Effector CD4-positive, alpha-beta T cell (primary cell): ENCODE results near the gene CACNG6.

Experiments
- DNase-seq: peaks from one replicate; pipeline ENCODE4 v3.0.0-alpha.2; 2020

The CACNG6 gene

DNA sequence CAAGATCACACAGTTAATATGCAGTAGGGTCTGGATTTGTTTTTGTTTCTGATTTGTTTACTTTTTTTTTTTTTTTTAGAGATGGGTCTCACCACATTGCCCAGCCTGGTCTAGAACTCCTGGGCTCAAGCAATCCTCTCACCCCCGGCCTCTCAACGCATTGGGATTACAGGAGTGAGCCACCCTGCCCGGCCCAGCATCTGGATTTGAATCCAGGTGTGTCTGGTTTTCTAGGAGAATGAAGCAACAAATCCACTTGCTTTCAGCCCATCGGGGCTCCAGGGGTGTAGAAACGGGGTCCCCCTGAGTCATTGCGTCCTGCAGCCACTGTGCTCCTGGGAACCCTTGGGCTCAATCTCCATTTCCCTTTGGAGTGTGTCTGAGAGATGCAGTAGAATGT, 22.1 kb upstream of the CACNG6 start:
- DNase-seq, result no peak

DNA sequence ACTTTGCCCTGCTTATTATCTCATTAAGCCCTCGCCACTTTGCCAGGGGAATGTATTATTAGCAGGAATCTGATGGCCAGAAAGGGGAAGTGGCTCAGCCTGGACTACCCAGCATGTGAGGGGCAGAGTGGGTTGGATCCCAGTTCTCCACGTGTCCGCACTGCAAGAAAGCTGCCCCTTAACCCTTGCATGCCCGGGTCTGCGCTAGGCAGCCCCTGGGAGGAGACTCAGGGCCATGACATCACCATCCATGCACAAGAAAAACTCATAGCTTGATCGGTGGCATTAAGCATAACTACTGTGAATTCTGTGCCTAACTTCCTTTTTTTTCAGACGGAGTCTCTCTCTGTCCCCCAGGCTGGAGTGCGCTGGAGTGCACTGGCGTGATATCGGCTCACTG, 19.8 kb upstream of the CACNG6 start:
- DNase-seq, result no peak

DNA sequence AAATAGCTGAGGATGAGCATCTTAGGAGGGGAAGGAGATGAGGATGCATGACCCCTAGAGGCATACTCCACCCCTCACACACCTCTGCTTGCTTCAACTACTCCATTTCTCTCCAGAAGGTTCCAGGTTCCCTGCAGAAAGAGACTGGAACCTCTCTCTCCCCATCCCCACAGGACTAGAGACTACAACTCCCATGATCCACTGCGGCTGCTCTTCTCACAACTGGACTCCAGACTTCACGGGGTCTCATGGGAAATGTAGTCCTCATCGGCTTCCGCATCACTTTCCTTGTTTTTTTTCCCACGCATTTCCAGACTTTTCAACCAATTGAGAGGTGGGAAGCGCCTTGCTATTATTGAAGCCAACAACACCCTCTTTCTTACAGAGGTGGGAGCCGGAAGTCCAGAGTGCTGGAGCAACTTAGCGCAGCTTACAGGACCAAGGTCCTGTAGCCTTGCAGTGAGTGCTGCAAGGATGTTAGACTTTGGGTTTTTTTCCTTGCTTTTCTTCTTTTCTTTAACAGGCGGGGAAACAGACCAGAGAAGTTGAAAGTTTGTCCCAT, 13.9 kb upstream of the CACNG6 start:
- peak; percentile 60 for DNase-seq

DNA sequence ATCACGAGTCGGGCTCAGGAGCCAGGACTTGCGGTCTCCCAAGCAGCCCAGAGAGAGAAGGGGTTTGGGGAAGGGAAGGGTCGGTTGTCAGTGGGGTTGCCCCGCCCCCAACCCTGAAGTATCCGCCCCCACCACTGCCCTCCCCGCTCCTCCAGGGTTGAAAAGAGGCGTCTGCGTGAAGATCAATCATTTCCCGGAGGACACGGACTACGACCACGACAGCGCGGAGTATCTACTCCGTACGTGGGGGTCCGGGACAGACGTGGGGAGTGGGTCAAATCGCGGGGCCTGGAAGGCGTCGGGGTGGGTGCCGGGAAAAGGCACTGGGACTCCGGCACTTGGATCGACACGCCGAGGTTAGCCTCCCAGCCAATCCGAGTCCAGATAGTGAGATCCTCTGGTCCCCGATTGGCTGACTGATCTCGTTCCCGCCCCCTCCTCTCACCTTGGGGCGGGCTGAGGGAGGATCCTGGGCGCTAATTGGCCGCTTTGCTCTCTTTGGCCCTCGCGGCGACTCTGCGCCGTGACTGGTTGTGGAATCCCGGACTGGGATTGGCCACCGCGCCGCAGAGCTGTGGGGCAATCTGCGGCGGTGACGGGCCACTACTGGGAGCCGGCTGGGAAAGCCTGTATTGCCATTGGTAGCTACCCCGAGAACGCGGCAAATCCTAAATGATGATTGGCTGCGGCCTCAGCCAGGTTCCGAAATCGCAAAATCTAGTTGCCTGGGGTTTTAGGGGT, 13.3 kb upstream of the CACNG6 start:
- DNase-seq, result no peak

DNA sequence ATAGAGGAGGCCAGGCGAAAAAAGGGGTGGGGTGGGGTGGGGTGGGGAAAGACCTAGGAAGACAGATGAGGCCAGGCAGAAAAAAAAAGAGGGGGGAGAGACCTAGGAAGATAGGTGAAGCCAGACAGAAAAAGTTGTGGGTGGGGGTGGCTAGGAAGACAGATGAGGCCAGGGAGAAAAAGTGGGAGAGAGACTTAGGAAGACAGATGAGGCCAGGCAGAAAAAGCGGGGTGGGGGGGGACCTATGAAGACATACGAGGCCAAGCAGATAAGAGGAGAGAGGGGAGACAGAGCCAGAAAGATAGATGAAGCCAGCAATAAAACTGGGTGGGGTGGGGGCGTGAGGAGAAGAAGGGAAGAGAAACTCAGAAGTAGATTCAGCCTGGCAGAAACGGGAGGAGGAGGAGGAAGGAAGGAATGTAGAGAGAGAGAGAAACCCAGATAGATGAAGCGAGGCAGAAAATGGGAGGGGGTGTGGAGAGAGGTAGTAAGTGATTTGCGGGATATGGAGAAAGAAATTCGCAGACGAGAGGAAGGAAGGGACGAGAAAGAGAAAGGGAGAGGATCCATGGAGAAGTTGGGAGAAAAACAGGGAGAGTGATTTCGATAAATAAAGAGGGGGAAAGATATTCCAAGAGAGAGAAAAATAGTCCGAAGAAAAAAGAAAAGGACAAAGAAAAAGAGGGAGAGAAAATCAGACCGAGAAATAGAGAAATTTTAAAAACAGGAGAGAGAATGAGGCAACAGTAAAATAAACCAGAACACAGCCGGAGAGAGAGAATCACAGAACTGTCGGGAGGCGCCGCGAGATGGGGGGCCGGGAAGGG, 12.2 kb upstream of the CACNG6 start:
- no peak for DNase-seq

DNA sequence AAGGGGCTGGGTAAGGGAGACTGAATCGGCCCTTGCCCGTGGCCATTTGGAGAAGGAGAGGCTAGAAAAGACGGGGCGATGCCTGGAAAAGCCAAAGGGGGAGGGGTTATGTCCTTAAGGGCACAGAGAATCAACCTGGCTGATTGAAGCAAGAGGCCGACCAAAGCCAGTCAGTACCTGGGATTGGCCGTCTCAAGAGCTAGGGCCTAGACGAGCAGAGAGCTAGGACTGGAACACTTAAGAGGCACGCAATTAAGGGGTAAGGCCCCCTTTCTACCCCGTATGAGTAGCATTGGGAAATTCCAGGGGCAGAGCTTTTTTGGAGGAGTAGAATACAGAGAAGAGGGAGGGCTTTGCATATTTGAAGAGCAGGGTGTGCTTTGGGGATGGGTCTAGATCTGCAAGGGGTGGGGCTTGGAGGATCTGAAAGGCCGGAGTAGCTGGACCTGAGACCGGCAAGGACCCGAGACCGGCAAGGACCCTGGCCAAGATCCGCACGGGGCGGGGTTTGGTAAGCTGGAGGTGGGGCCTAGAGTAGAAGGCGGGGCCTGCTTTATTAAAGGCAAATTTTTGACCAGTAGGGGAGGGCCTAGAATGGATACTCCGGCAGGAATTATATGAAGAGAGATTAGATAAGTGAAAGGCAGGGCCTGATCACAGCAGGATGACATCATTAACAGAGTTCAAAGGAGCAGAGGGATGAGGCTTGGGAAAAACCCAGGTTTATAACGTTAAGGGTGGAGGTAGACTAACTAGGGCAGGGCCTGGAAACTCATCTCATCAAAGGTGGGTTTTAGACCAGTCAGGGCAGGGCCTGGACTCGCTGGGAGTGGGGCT, 10.7 kb upstream of the CACNG6 start:
- DNase-seq, result no peak

DNA sequence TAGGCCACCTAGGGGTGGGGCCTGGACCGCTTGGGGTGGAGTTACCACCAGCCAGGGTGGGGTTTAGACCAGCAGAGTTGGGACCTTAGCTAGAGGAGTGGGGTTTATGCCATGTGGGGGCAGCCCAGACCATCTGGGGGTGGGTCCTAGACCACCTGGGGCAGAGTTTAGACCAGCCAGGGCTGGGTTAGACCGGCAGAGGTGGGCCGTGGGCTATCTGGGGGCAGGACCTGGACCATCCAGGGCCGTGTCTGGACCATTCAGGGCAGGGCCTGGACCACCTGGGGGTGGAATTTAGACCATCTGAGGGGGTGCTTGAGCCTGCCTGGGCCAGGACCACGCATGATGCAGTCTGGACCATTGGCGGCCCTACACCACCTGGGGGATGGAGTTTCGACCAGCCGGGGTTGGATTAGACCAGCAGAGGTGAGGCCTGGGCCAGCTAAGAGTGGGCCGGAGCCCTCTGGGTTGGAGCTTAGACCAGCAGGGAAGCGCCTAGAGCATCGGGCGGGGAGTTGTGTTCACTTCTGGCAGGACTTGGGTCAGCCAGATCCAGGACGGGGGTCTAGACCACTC, 10.0 kb upstream of the CACNG6 start:
- no peak for DNase-seq

DNA sequence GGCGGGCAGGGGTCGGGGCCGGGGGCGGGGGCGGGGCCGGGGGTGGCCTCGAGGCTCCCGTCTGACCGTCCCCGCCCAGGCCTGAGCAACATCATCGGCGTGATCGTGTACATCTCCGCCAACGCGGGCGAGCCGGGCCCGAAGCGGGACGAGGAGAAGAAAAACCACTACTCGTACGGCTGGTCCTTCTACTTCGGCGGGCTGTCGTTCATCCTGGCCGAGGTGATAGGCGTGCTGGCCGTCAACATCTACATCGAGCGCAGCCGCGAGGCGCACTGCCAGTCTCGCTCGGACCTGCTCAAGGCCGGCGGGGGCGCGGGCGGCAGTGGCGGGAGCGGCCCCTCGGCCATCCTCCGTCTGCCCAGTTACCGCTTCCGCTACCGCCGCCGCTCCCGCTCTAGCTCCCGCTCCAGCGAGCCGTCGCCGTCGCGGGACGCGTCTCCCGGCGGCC, 9.4 kb upstream of the CACNG6 start:
- DNase-seq, result no peak

DNA sequence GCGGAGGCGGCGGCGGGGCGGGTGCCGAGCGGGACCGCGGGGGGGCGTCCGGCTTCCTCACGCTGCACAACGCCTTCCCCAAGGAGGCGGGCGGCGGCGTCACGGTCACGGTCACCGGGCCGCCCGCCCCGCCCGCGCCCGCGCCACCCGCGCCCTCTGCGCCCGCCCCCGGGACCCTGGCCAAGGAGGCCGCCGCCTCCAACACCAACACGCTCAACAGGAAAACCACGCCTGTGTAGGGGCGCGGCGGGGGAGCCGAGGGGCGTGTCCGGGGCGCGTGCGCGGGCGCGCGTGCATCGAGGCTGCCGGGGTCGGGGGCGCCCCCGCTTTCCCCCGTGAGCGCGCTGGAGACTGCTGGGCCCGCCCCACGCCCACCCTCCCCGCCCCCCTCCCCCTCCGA, 8.8 kb upstream of the CACNG6 start:
- DNase-seq, result no peak

DNA sequence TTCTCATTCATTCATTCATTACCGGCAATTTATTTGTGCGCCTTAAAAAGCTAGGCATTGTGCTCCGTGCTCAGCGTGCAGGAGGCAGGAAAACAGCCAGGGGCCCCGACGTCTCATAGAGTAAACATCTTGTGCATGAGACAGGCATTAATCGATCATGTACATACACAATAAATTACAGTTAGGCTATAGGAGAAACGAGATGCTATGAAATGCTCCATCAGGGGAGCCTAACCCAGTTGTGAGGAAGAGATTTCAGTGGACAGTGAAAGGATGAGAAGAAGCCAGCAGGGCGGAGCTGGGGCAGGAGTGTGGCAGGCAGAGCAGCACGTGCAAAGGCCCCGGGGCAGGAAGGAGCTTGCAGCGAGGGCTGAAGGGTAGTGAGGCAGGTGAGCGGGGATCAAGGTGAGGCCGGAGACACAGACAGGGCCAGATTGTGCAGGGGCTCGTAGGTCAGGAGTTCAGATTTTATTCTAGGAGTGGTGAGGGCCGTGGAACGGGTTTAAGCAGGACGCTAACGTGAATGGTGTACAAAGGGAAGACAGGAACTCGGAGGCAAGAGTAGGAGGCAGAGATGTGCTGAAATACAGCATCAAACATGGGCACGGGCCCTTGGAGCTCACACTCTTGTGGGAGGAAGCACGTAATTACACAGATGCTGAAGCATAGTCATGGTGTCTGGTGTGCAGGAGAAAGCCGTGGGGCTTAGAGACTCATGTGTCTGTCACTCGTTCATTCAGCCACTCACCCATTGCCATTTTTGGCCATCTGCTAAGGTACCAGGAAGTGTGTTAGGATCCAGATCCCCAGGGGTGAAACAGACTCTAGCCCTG, 7.8 kb upstream of the CACNG6 start:
- no peak for DNase-seq

DNA sequence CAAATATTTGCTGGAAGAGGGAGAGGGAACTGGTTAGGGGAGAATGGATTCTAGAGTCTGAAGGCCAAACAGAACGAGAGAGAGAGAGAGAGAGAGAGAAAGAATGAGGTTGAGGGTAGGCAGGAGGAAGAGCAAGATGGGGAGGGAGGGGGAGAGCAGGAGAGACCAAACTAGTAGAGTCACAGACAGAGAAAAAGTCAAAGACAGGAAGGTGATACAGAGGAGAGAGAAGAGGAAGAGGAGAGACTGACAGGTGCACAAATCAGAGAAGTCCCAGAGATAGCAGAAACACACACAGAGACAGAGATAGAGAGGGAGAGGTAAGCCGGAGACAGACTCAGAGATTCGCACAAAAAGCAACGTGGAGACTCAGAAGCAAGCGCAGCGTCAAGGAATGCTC, 5.6 kb upstream of the CACNG6 start:
- DNase-seq, result no peak

DNA sequence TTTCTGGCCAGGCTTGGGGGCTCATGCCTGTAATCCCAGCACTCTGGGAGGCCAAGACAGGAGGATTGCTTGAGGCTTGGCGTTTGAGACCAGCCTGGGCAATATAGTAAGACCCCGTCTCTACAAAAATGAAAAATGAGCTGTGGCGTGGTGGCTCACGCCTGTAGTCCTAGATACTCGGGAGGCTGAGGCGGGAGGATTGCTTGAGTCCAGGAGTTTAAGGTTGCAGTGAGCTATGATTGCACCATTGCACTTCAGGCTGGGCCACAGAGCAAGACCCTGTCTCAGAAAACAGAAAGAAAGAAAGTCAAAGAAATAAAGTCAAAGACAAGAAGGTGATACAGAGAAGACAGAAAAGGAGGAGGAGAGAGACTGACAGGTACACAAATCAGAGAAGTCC, 2.5 kb upstream of the CACNG6 start:
- no peak for DNase-seq

DNA sequence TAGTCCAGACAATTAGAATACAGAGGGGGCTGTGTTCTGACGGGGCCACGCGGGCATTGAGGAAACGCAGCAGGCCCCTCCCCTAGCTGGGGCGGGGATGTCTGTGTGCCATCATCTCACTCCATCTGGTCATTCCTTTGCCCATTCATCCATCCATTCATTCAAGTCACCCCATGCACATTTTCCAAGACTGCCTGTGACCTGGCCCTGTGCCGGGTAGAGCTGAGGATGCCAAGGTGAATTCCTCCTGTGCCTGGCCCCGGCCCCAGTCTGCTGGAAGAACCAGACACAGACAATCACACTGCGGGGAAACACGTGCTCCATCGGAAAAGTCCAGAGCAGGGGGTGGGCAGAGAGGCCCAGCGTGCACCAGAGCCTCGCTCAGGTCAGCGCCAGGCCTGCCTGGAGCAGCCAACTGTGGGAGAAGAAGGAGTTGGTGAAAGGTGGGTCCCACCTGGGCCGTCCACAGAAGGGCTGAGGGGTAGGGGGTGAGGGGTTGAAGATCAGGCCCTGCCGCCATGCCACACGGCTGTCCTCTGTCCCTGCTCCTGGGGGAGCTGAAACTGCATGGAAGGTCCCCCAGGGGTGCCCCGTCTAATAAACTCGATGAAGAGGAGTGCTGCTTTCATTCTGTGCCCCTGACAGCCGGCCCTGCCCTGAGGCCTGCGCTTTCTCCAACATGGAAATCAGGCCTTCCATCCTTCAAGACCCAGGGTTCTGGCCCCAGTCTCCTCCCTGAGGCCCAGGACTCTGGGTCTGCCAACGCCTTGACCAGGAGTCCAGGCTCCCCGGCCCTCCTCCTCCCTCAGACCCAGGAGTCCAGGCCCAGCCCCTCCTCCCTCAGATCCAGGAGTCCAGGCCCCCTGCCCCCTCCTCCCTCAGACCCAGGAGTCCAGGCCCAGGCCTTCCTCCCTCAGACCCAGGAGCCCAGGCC, 1.6 kb upstream of the CACNG6 start:
- DNase-seq, result no peak

DNA sequence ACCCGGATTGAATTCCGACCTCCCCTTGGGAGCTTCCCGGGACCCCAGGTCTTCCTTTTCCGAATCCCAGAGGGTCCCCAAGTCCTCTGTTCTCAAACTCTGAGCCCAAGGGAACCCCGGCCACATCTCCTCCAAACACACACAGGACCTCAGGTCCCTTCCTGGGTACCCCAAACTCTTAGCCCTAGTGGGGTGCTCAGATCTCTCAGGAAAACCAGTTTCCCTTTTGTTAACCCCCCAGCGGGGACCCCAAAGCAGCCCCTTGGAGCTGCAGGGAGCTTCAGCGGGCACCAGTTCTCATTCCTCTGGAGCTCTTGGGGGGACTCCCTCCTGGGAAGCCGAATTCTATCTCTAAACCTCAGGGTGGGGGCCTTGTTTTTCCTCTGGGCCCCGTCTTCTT, 774 bp downstream of the CACNG6 start:
- DNase-seq, result no peak

DNA sequence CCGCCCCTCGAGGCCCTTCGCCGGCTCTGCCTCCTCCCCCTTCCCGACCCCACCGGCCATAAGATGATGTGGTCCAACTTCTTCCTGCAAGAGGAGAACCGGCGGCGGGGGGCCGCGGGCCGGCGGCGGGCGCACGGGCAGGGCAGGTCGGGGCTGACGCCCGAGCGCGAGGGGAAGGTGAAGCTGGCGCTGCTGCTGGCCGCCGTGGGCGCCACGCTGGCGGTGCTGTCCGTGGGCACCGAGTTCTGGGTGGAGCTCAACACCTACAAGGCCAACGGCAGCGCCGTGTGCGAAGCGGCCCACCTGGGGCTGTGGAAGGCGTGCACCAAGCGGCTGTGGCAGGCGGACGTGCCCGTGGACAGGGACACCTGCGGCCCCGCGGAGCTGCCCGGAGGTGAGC, 1.4 kb downstream of the CACNG6 start:
- DNase-seq, result no peak

DNA sequence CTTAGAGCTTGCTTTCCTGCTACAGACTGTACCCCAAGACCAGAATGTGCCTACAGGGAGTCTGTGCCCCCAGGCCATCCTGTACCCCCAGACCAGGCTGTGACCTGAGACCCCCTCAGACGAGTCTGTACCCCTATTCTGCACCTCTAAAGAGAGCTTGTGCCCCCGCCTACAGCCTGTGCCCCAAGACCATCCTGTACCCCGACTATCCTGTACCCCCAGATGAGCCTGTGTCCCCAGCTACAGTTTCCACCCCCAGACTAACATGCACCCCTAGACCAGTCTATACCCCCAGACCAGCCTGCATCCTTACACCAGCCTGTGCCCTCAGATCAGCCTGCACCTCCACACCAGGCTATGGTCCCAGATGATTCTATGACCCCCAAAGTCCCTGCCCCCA, 2.0 kb downstream of the CACNG6 start:
- DNase-seq, result no peak

DNA sequence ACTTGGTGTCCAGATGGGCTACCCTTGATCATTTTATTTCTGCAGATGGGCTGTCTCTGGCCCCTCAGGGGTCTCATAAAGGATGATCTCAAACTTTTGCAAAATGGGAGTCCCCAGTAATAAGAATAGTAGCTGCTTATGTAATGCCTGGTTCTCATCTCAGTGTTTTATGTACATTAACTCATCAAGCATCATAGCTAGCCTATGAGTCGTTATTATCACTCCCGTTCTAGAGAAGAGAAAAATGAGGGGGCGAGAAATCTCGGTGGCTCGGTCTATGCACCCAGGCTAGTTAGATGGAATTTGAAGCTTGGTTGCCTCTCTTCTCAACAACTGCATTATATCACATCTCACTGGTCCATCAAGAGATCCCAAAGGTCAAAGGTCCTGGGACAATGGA, 3.4 kb downstream of the CACNG6 start:
- DNase-seq, result no peak

DNA sequence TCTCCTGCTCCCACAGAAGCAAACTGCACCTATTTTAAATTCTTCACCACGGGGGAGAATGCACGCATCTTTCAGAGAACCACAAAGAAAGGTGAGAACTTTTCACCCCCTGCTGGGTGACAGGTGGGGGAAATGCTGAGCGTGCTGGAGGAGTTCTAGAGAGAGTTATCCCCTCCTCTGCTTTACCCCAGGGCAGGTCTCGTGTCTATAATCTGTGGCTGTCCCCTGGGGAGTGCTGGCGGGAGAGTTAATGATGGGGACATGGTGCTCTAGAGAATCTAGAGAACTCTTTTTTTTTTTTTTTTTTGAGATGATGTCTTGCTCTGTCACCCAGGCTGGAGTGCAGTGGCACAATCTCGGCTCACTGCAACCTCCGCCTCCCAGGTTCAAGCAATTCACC, 6.8 kb downstream of the CACNG6 start:
- DNase-seq, result no peak

DNA sequence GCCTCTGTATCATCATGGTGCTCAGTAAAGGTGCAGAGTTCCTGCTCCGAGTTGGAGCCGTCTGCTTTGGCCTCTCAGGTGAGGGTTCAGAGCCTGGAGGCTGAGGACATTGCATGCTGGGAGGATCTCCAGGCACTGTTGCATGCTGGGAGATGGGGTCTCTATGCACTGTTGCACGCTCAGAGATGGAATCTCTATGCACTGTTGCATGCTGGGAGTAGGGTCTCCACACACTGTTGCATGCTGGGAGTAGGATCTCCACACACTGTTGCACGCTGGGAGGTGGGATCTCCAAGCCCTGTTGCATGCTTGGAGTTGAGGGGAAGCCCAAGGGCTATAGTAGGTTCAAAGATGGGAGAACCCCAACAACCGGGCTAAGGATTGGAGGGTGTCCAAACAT, 8.3 kb downstream of the CACNG6 start:
- DNase-seq, result no peak

DNA sequence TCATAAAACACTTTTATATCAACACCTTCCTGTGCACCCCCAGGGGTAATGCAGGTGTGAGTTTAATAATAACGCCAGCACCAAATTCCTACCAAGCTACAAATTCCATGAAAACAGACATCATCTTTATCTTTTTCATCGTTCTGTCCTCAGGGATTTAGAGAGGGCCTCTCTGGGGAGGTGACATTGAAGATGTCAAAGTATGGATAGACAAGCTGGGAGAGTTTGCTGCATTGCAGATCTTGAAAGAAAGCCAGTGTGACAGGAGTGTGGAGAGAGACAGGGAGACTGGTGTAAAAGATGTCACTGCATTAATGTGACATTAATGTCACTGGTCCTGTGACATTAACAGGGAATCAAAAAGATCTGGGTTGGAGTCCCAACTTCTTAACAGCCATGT, 10.1 kb downstream of the CACNG6 start:
- DNase-seq, result no peak
